ENCODE data around the gene SLC16A11. TPM values are rescaled to one million over a fixed set of nuclear protein-coding genes. Genes with fewer than 3 reads are reported as not detected.

SLC16A11 gene
- total and polyA plus RNA-seq, 8 donors, result 0.61 to 17.3 (median 3.0) TPM

DNA sequence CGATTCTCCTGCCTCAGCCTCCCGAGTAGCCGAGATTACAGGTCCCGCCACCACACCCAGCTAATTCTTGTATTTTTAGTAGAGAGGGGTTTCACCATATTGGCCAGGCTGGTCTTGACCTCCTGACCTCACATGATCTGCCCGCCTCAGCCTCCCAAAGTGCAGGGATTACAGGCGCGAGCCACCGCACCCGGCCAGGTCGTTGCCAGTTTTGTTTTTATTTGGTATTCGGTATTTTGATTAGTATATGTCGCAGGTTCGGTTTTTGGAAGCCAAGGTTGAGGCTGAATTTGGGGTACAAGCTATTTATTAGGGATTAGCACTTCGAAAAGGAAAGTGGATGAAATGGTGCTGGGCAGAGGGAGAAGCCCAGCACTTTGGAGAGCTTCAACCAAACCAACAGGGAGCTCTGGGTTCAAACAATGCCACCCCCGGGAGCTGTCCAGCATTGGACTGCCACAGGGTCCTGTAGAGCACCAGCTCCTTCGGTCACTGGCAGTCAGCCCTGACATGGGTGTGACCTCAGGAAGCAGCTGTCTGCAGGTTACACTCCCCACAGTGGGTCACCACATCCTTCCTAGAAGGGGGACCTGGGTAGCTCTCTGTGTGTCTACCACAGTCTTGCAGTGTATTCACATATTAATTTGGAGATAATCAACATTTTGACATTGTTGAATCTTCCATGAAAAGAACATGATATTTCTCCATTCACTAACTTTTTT, 37.6 kb upstream of the SLC16A11 start:
- Histone ChIP-seq H3K27me3 (no peaks in the 10 kb centered on the region), H3K4me1 (no peaks in the 10 kb centered on the region), H3K9me3 (no peaks in the 10 kb centered on the region), H3K36me3 (no peaks in the 10 kb centered on the region), H3K27ac (no peak overlapping the region), H3K4me3 (no peak overlapping the region)
- FAIRE-seq, result no peak
- WGBS, 2 donors, result 69 to 81% methylated on average over 16 of the region's 16 CpGs
- ATAC-seq, result no peak
- TF ChIP-seq, protein P1, sequence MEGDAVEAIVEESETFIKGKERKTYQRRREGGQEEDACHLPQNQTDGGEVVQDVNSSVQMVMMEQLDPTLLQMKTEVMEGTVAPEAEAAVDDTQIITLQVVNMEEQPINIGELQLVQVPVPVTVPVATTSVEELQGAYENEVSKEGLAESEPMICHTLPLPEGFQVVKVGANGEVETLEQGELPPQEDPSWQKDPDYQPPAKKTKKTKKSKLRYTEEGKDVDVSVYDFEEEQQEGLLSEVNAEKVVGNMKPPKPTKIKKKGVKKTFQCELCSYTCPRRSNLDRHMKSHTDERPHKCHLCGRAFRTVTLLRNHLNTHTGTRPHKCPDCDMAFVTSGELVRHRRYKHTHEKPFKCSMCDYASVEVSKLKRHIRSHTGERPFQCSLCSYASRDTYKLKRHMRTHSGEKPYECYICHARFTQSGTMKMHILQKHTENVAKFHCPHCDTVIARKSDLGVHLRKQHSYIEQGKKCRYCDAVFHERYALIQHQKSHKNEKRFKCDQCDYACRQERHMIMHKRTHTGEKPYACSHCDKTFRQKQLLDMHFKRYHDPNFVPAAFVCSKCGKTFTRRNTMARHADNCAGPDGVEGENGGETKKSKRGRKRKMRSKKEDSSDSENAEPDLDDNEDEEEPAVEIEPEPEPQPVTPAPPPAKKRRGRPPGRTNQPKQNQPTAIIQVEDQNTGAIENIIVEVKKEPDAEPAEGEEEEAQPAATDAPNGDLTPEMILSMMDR (IDR thresholded peaks at IDR 0.05), result no peak
- DNase-seq, result peak in 1 of 6 donors; percentile 19
- intact Hi-C loops (cut with DNase I), result no loop called here

DNA sequence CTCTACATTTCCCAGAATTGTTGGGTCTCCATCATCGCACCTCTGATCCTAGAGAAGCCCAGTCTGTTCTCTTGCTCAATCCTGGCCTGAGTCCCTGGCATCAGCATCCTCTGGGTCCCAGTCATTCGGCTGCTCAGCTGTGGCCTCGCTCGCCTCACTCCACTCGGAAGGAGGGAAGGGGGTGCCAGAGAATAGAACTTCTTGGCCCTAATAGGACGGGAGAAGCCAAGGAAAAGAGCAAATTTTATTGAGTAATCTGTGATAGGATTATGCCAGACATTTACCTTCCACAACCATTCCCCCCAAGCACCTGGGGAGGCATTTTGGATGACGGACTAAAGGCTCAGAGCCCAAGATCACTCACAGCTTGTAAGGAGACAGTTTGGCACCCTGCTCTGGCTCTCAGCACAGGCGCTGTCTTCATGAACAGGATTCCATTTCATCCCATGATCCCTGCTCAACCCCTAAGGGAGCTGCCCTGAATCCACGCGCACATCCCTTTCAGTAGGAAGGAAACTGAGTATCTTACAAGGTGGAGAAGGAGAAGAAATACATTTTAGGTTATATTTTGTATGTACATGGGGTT, 36.7 kb upstream of the SLC16A11 start:
- Histone ChIP-seq H3K4me1 (no peaks in the 10 kb centered on the region), H3K27me3 (no peaks in the 10 kb centered on the region), H3K27ac (no peak overlapping the region), H3K4me3 (no peak overlapping the region), H3K36me3 (no peaks in the 10 kb centered on the region), H3K9me3 (no peaks in the 10 kb centered on the region)
- ATAC-seq (peak in 3 of 4 donors; percentile 18 to 58 (median 22)), FAIRE-seq (no peak), DNase-seq (peak in 1 of 6 donors; percentile 19)
- WGBS, 2 donors, result 64 to 70% methylated on average over 10 of the region's 10 CpGs
- intact Hi-C loops (cut with DNase I), result no loop called here
- TF ChIP-seq, protein P1 (IDR thresholded peaks at IDR 0.05), result no peak

DNA sequence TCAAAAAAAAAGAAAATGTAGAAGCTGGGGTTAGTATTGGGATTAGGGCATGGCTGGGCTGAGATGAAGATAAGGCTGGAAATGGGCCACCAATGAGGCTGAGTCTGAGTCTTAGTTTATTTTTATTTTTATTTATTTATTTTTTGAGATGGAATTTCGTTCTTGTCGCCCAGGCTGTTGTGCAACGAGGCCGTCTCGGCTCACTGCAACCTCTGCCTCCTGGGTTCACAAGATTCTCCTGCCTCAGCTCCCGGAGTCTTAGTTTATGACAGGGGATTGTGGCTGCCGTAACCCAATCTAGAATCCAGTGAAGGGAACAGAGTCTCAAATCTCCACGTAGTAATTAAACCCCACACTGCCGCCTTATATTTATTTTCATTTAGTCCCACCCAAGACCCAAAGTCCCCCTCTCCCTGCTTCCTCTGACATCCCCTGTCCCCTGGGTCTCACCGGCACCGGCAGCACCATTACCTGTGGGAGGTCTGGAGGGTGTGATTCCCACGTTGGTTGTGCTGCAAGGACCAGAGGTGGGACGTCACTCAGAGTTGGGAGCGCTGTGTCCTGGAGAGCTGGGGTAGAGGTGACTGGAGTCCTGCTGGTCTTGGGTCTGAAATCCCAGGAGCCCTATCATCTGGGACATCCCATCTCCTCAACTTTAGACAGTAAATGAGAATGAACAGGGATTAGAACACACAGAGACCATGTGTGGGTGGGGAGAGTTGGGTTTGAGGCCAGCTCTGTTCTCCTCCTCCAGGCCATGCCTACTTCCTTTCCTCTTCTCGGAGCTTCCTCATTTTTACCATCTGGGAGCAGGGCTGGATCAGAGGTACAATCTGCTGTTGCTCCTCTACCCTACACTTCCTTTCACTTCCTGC, 35.9 kb upstream of the SLC16A11 start, which contains the start of gene CLEC10A:
CLEC10A (minus strand) TSS at position 671 of the 875 bp plus-strand sequence. CDS start 1,439 bp downstream, outside the sequence.
- intact Hi-C loops (cut with DNase I), result no loop called here

DNA sequence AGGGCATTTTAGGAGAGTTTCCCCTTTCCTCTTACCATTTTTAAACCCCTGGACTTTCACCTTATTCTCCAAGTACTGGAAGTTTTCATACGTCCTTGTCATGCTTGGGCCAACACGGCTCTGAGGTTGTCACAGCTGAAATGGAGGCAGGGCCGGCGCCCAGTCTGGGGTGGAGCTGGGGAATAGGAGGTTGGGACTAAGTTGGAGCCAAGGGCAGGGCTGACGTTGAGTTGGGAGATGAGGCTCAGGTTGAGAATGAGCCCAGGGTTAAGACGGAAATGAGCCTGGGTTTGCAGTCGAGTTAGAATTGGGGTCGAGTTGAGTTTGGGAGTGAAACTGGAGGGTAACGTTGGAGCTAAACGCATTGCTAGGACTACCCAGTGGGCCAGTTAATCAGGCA, 34.8 kb upstream of the SLC16A11 start:
- no peak for ATAC-seq

More for the DNA sequence above, 35.9 kb upstream of the SLC16A11 start, which contains the start of gene CLEC10A:
- FAIRE-seq (no peak), ATAC-seq (peak in 3 of 4 donors; percentile 8 to 67 (median 46)), DNase-seq (peak in 1 of 6 donors; percentile 13)
- WGBS, 2 donors, result 64 to 78% methylated on average over 15 of the region's 15 CpGs
- H3K4me1 ChIP-seq, result no peaks in the 10 kb centered on the region
- TF ChIP-seq, protein P1 (IDR thresholded peaks at IDR 0.05), result no peak
- no peak within 1 kb of the TSS for H3K4me3 ChIP-seq
- H3K27ac ChIP-seq, result no peak within 1 kb of the TSS
- no peaks in the 10 kb centered on the region for H3K27me3 ChIP-seq
- H3K36me3 ChIP-seq, result no peaks in the 10 kb centered on the region
- no peaks in the 10 kb centered on the region for H3K9me3 ChIP-seq

More for the DNA sequence above, 34.8 kb upstream of the SLC16A11 start:
- H3K36me3 ChIP-seq, result no peaks in the 10 kb centered on the region
- no peak overlapping the region for H3K27ac ChIP-seq
- no peak overlapping the region for H3K4me3 ChIP-seq
- 65 to 76% methylated on average over 10 of the region's 10 CpGs for WGBS, 2 donors
- no peaks in the 10 kb centered on the region for H3K27me3 ChIP-seq
- FAIRE-seq (no peak), DNase-seq (peak in 1 of 6 donors; percentile 9)
- intact Hi-C loops (cut with DNase I), result no loop called here
- H3K9me3 ChIP-seq, result no peaks in the 10 kb centered on the region
- TF ChIP-seq, protein P1 (IDR thresholded peaks at IDR 0.05), result no peak
- no peaks in the 10 kb centered on the region for H3K4me1 ChIP-seq

Data from pancreas (tissue), 10 donors.